ENCODE measurements around the gene RELN.

RELN gene

DNA sequence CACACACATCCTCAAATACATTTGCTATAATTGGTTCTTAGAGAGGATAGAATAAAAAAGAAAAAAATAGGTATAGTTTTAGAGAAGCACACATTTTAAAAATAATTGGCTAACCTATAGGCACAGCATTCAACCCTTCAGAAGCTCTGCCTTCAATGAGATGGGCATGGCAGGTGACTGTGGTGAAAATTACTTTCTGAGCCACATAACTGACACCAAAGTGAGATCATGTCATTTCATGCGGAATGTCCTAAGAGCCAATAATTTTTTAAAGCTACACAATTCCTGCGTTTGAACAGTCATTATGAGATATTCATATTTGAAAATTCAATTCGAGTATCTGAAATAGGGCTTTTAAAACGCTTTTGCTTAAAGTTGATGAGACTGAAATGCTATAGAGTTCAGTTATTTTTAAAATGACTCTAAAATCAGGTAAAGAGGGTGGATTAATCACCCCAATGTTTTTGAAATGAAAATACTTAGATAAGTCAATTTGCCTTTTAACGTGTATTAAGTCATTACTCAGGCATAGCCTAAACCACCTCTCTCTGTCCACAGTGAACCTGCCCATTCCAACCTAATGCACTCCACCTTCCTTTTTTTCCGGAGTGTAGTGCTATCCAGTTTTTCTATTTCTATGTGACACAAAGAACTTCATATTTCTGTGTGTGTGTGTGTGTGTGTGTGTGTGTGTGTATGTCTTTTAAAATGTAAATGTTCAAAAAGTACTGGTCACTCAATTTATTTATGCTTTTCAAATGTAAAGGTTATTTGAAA is 6.1 kb downstream of the RELN start:
- Histone ChIP-seq H3K27me3 (ENCODE audit: insufficient read depth, low read length, poor library complexity) (peaks cover 3% of the 10 kb centered on the region), H4K8ac (ENCODE audit: low read depth, low read length) (no peak overlapping the region), H3K23ac (ENCODE audit: low read length) (no peak overlapping the region), H4K5ac (ENCODE audit: low read length) (no peak overlapping the region), H2BK15ac (replicated peaks; ENCODE audit: low read depth) (no peak overlapping the region), H3K4me3 (ENCODE audit: low read length) (no peak overlapping the region), H3K4me1 (ENCODE audit: control insufficient read depth, low read depth, low read length) (no peaks in the 10 kb centered on the region), H3K4ac (ENCODE audit: low read depth, low read length) (no peak overlapping the region), H3K4me2 (ENCODE audit: low read length) (no peak overlapping the region), H2AK5ac (ENCODE audit: low read length) (no peak overlapping the region), H3K27ac (ENCODE audit: low read depth, low read length) (no peak overlapping the region), H2BK120ac (ENCODE audit: low read depth, low read length) (no peak overlapping the region), H3K56ac (ENCODE audit: low read length) (no peak overlapping the region), H3K79me1 (ENCODE audit: low read length) (no peaks in the 10 kb centered on the region), H2BK5ac (ENCODE audit: low read length) (no peak overlapping the region), H3K18ac (ENCODE audit: low read length) (no peak overlapping the region), H3K36me3 (ENCODE audit: control insufficient read depth, insufficient read depth, low read length) (no peaks in the 10 kb centered on the region), H3K79me2 (ENCODE audit: control insufficient read depth, insufficient read depth, low read length) (no peaks in the 10 kb centered on the region), H3K9ac (ENCODE audit: low read length) (no peak overlapping the region)
- no peak for DNase-seq
- no CpG with 5 or more reads among the region's 6 CpGs for WGBS (ENCODE audit: extremely low coverage, insufficient coverage, low lambda C conversion rate)

GRCh38 chr7:103981003-103981423 is 8.4 kb downstream of the RELN start:
- Histone ChIP-seq H2BK15ac (replicated peaks; ENCODE audit: low read depth) (no peak overlapping the region), H2BK5ac (ENCODE audit: low read length) (no peak overlapping the region), H3K4me3 (ENCODE audit: low read length) (no peak overlapping the region), H4K8ac (ENCODE audit: low read depth, low read length) (no peak overlapping the region), H2AK5ac (ENCODE audit: low read length) (no peak overlapping the region), H4K5ac (ENCODE audit: low read length) (no peak overlapping the region), H3K56ac (ENCODE audit: low read length) (no peak overlapping the region), H3K18ac (ENCODE audit: low read length) (no peak overlapping the region), H3K79me1 (ENCODE audit: low read length) (no peaks in the 10 kb centered on the region), H3K4me2 (ENCODE audit: low read length) (no peak overlapping the region), H3K4ac (ENCODE audit: low read depth, low read length) (no peak overlapping the region), H3K36me3 (ENCODE audit: control insufficient read depth, insufficient read depth, low read length) (no peaks in the 10 kb centered on the region), H3K23ac (ENCODE audit: low read length) (no peak overlapping the region), H2BK120ac (ENCODE audit: low read depth, low read length) (no peak overlapping the region), H3K79me2 (ENCODE audit: control insufficient read depth, insufficient read depth, low read length) (no peaks in the 10 kb centered on the region), H3K9ac (ENCODE audit: low read length) (no peak overlapping the region), H3K27ac (ENCODE audit: low read depth, low read length) (no peak overlapping the region), H3K4me1 (ENCODE audit: control insufficient read depth, low read depth, low read length) (no peaks in the 10 kb centered on the region), H3K27me3 (ENCODE audit: insufficient read depth, low read length, poor library complexity) (peaks cover 2% of the 10 kb centered on the region)
- WGBS (ENCODE audit: extremely low coverage, insufficient coverage, low lambda C conversion rate) = no CpG with 5 or more reads among the region's 2 CpGs
- DNase-seq = peak; percentile 11

- DNase-seq = peak; percentile 18
- Histone ChIP-seq H2AK5ac (ENCODE audit: low read length) (no peak overlapping the region), H3K4me1 (ENCODE audit: control insufficient read depth, low read depth, low read length) (no peaks in the 10 kb centered on the region), H3K18ac (ENCODE audit: low read length) (no peak overlapping the region), H3K9ac (ENCODE audit: low read length) (no peak overlapping the region), H4K8ac (ENCODE audit: low read depth, low read length) (no peak overlapping the region), H3K79me1 (ENCODE audit: low read length) (no peaks in the 10 kb centered on the region), H3K79me2 (ENCODE audit: control insufficient read depth, insufficient read depth, low read length) (no peaks in the 10 kb centered on the region), H2BK5ac (ENCODE audit: low read length) (no peak overlapping the region), H3K4me2 (ENCODE audit: low read length) (no peak overlapping the region), H3K27ac (ENCODE audit: low read depth, low read length) (no peak overlapping the region), H3K4ac (ENCODE audit: low read depth, low read length) (no peak overlapping the region), H2BK15ac (replicated peaks; ENCODE audit: low read depth) (no peak overlapping the region), H3K4me3 (ENCODE audit: low read length) (no peak overlapping the region), H3K56ac (ENCODE audit: low read length) (no peak overlapping the region), H3K36me3 (ENCODE audit: control insufficient read depth, insufficient read depth, low read length) (no peaks in the 10 kb centered on the region), H2BK120ac (ENCODE audit: low read depth, low read length) (no peak overlapping the region), H3K27me3 (ENCODE audit: insufficient read depth, low read length, poor library complexity) (no peaks in the 10 kb centered on the region), H3K23ac (ENCODE audit: low read length) (no peak overlapping the region), H4K5ac (ENCODE audit: low read length) (no peak overlapping the region)
- WGBS (ENCODE audit: extremely low coverage, insufficient coverage, low lambda C conversion rate) = no CpG with 5 or more reads among the region's 2 CpGs
Observed at GRCh38 chr7:103972779-103973434, 16.6 kb downstream of the RELN start.

- Histone ChIP-seq H3K4ac (ENCODE audit: low read depth, low read length) (no peak overlapping the region), H3K27ac (ENCODE audit: low read depth, low read length) (no peak overlapping the region), H3K36me3 (ENCODE audit: control insufficient read depth, insufficient read depth, low read length) (no peaks in the 10 kb centered on the region), H3K4me3 (ENCODE audit: low read length) (no peak overlapping the region), H3K9ac (ENCODE audit: low read length) (no peak overlapping the region), H3K27me3 (ENCODE audit: insufficient read depth, low read length, poor library complexity) (no peaks in the 10 kb centered on the region), H4K8ac (ENCODE audit: low read depth, low read length) (no peak overlapping the region), H4K5ac (ENCODE audit: low read length) (no peak overlapping the region), H3K4me2 (ENCODE audit: low read length) (no peak overlapping the region), H3K23ac (ENCODE audit: low read length) (no peak overlapping the region), H2BK120ac (ENCODE audit: low read depth, low read length) (no peak overlapping the region), H3K79me1 (ENCODE audit: low read length) (no peaks in the 10 kb centered on the region), H3K56ac (ENCODE audit: low read length) (no peak overlapping the region), H2AK5ac (ENCODE audit: low read length) (no peak overlapping the region), H2BK5ac (ENCODE audit: low read length) (no peak overlapping the region), H3K18ac (ENCODE audit: low read length) (no peak overlapping the region), H2BK15ac (replicated peaks; ENCODE audit: low read depth) (no peak overlapping the region), H3K4me1 (ENCODE audit: control insufficient read depth, low read depth, low read length) (no peaks in the 10 kb centered on the region), H3K79me2 (ENCODE audit: control insufficient read depth, insufficient read depth, low read length) (no peaks in the 10 kb centered on the region)
- DNase-seq = peak; percentile 80
Observed at GRCh38 chr7:103967401-103967800, 22.1 kb downstream of the RELN start.

DNA sequence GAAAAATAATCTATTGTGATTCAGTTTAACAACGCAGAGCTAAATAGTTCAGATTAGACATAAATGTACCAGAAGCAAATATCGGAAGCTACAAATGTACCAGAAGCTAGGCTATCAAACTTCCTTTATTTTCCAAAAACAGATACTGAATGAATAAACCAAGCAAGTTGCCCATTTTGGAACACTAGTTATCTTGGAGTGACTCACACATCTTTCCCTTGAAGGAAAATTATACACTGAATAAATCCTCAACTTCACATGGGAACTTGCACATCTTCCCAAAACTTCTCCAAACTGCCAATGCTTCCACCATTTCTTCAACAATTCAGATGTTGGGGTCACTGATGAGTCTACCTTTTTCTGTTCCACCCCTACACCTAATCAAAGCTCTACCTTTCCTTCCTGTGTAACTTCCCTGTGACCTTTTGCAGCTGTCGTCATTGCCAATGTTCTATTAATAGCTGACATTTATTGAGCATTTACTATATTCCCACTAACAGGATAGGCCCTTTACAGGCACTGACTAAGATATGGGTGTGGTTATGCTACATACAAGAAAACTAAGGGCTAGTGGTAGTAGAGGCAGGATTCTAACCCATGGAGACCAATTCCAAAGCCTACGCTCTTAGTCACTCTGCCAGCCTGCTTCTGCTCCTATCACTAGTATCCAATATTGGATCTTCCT is 22.7 kb downstream of the RELN start:
- H3K4me3 ChIP-seq (ENCODE audit: low read length) = no peak overlapping the region
- H3K4me1 ChIP-seq (ENCODE audit: control insufficient read depth, low read depth, low read length) = no peaks in the 10 kb centered on the region
- H2AK5ac ChIP-seq (ENCODE audit: low read length) = no peak overlapping the region
- DNase-seq = no peak
- H2BK5ac ChIP-seq (ENCODE audit: low read length) = no peak overlapping the region
- H2BK15ac ChIP-seq (replicated peaks; ENCODE audit: low read depth) = no peak overlapping the region
- H2BK120ac ChIP-seq (ENCODE audit: low read depth, low read length) = no peak overlapping the region
- no peak overlapping the region for H3K23ac ChIP-seq (ENCODE audit: low read length)
- H3K27ac ChIP-seq (ENCODE audit: low read depth, low read length) = peak overlapping the region; percentile 46
- no CpG with 5 or more reads among the region's 4 CpGs for WGBS (ENCODE audit: extremely low coverage, insufficient coverage, low lambda C conversion rate)
- no peak overlapping the region for H3K4ac ChIP-seq (ENCODE audit: low read depth, low read length)
- no peaks in the 10 kb centered on the region for H3K36me3 ChIP-seq (ENCODE audit: control insufficient read depth, insufficient read depth, low read length)
- H4K8ac ChIP-seq (ENCODE audit: low read depth, low read length) = no peak overlapping the region
- H3K79me1 ChIP-seq (ENCODE audit: low read length) = no peaks in the 10 kb centered on the region
- no peak overlapping the region for H4K5ac ChIP-seq (ENCODE audit: low read length)
- H3K56ac ChIP-seq (ENCODE audit: low read length) = no peak overlapping the region
- H3K18ac ChIP-seq (ENCODE audit: low read length) = no peak overlapping the region
- H3K79me2 ChIP-seq (ENCODE audit: control insufficient read depth, insufficient read depth, low read length) = no peaks in the 10 kb centered on the region
- no peaks in the 10 kb centered on the region for H3K27me3 ChIP-seq (ENCODE audit: insufficient read depth, low read length, poor library complexity)
- no peak overlapping the region for H3K9ac ChIP-seq (ENCODE audit: low read length)
- H3K4me2 ChIP-seq (ENCODE audit: low read length) = no peak overlapping the region
